GM23338 (cell line): ENCODE data around the gene RPLP2. TPM values are rescaled to one million over a fixed set of nuclear protein-coding genes. Genes with fewer than 3 reads are reported as not detected.

Experiments used
- CREB1 ChIP-seq: fragments of 250-450 bp; sonication (Bioruptor Pico); IDR thresholded peaks from 2 replicates; pipeline ENCODE4 v1.5.0; 2020; ENCODE audit warnings: low read depth, mild to moderate bottlenecking, moderate library complexity
- ETS1 ChIP-seq: IDR thresholded peaks from 2 replicates; pipeline ENCODE4 v1.6.1; 2016; ENCODE audit warnings: antibody characterized with exemption
- EZH2 ChIP-seq: fragments of 200-600 bp; sonication (generic); IDR thresholded peaks from one replicate; pipeline ENCODE4 v1.8.0; 2017; ENCODE audit warnings: antibody characterized with exemption, mild to moderate bottlenecking, low read depth; ENCODE audit not compliant: unreplicated experiment
- EZH2phosphoT487 ChIP-seq: fragments of 200-600 bp; sonication (generic); IDR thresholded peaks from one replicate; pipeline ENCODE4 v1.8.1; 2018; ENCODE audit warnings: antibody characterized with exemption; ENCODE audit not compliant: unreplicated experiment
- JUNB ChIP-seq: IDR thresholded peaks from one replicate; pipeline ENCODE4 v1.6.1; 2016; ENCODE audit warnings: antibody characterized with exemption; ENCODE audit not compliant: unreplicated experiment
- POLR2AphosphoS5 ChIP-seq: IDR thresholded peaks from 2 replicates; pipeline ENCODE4 v1.6.1; 2016; ENCODE audit warnings: antibody characterized with exemption, low read depth
- REST ChIP-seq: IDR thresholded peaks from one replicate; pipeline ENCODE4 v1.6.1; 2018; ENCODE audit warnings: antibody characterized with exemption; ENCODE audit not compliant: unreplicated experiment
- STAT1 ChIP-seq: IDR thresholded peaks from one replicate; pipeline ENCODE4 v1.6.1; 2016; ENCODE audit warnings: antibody characterized with exemption; ENCODE audit not compliant: unreplicated experiment
- polyA plus RNA-seq: library from polyadenylated mRNA; unstranded; fragments of >200 nt; fragmentation: Nextera tagmentation; extraction: Ambion mirVana; gene quantifications from 2 replicates; pipeline ENCODE4 v1.2.1, GENCODE V29; 2016
- total RNA-seq: library from RNA; depleted of rRNA; stranded (reverse); fragments of >200 nt; shearing (Covaris generic); gene quantifications from 2 replicates; pipeline ENCODE4 v1.2.3, GENCODE V29; 2014
- TF ChIP-seq, protein P1 (sequence below): fragments of 250-450 bp; sonication (Bioruptor Pico); IDR thresholded peaks from 2 replicates; pipeline ENCODE4 v1.5.0; 2020; ENCODE audit warnings: mild to moderate bottlenecking, moderate library complexity
- TF ChIP-seq, protein P2 (sequence below), 2 experiments: fragments of 200-600 bp in 1 of 2; sonication (generic) in 1 of 2; conservative IDR thresholded peaks; 2 replicates each; pipeline versions ENCODE4 v1.5.1 to v1.6.1; 2016 to 2017; ENCODE audit warnings: antibody characterized with exemption in 2 of 2, low read depth in 2 of 2, mild to moderate bottlenecking in 2 of 2, moderate library complexity in 1 of 2

Gene RPLP2
- total and polyA plus RNA-seq, 2 experiments from 2014 or later, result 518 to 1,782 TPM

- TF ChIP-seq, protein P1, sequence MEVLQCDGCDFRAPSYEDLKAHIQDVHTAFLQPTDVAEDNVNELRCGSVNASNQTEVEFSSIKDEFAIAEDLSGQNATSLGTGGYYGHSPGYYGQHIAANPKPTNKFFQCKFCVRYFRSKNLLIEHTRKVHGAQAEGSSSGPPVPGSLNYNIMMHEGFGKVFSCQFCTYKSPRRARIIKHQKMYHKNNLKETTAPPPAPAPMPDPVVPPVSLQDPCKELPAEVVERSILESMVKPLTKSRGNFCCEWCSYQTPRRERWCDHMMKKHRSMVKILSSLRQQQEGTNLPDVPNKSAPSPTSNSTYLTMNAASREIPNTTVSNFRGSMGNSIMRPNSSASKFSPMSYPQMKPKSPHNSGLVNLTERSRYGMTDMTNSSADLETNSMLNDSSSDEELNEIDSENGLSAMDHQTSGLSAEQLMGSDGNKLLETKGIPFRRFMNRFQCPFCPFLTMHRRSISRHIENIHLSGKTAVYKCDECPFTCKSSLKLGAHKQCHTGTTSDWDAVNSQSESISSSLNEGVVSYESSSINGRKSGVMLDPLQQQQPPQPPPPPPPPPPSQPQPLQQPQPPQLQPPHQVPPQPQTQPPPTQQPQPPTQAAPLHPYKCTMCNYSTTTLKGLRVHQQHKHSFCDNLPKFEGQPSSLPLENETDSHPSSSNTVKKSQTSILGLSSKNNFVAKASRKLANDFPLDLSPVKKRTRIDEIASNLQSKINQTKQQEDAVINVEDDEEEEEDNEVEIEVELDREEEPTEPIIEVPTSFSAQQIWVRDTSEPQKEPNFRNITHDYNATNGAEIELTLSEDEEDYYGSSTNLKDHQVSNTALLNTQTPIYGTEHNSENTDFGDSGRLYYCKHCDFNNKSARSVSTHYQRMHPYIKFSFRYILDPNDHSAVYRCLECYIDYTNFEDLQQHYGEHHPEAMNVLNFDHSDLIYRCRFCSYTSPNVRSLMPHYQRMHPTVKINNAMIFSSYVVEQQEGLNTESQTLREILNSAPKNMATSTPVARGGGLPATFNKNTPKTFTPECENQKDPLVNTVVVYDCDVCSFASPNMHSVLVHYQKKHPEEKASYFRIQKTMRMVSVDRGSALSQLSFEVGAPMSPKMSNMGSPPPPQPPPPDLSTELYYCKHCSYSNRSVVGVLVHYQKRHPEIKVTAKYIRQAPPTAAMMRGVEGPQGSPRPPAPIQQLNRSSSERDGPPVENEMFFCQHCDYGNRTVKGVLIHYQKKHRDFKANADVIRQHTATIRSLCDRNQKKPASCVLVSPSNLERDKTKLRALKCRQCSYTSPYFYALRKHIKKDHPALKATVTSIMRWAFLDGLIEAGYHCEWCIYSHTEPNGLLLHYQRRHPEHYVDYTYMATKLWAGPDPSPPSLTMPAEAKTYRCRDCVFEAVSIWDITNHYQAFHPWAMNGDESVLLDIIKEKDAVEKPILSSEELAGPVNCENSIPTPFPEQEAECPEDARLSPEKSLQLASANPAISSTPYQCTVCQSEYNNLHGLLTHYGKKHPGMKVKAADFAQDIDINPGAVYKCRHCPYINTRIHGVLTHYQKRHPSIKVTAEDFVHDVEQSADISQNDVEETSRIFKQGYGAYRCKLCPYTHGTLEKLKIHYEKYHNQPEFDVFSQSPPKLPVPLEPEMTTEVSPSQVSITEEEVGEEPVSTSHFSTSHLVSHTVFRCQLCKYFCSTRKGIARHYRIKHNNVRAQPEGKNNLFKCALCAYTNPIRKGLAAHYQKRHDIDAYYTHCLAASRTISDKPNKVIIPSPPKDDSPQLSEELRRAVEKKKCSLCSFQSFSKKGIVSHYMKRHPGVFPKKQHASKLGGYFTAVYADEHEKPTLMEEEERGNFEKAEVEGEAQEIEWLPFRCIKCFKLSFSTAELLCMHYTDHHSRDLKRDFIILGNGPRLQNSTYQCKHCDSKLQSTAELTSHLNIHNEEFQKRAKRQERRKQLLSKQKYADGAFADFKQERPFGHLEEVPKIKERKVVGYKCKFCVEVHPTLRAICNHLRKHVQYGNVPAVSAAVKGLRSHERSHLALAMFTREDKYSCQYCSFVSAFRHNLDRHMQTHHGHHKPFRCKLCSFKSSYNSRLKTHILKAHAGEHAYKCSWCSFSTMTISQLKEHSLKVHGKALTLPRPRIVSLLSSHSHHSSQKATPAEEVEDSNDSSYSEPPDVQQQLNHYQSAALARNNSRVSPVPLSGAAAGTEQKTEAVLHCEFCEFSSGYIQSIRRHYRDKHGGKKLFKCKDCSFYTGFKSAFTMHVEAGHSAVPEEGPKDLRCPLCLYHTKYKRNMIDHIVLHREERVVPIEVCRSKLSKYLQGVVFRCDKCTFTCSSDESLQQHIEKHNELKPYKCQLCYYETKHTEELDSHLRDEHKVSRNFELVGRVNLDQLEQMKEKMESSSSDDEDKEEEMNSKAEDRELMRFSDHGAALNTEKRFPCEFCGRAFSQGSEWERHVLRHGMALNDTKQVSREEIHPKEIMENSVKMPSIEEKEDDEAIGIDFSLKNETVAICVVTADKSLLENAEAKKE, result no peak
- no peak for TF ChIP-seq ETS1
- TF ChIP-seq, protein P2, sequence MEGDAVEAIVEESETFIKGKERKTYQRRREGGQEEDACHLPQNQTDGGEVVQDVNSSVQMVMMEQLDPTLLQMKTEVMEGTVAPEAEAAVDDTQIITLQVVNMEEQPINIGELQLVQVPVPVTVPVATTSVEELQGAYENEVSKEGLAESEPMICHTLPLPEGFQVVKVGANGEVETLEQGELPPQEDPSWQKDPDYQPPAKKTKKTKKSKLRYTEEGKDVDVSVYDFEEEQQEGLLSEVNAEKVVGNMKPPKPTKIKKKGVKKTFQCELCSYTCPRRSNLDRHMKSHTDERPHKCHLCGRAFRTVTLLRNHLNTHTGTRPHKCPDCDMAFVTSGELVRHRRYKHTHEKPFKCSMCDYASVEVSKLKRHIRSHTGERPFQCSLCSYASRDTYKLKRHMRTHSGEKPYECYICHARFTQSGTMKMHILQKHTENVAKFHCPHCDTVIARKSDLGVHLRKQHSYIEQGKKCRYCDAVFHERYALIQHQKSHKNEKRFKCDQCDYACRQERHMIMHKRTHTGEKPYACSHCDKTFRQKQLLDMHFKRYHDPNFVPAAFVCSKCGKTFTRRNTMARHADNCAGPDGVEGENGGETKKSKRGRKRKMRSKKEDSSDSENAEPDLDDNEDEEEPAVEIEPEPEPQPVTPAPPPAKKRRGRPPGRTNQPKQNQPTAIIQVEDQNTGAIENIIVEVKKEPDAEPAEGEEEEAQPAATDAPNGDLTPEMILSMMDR (conservative IDR thresholded peaks at IDR 0.05; ENCODE audit: low read depth in 2 of 2), result no peak
- no peak for TF ChIP-seq EZH2phosphoT487
- TF ChIP-seq STAT1, result no peak
- no peak for TF ChIP-seq JUNB
- TF ChIP-seq EZH2, result no peak
- TF ChIP-seq REST, result no peak
- no peak for TF ChIP-seq POLR2AphosphoS5
- TF ChIP-seq CREB1 (CRISPR knock-in tag), result no peak
Observed at GRCh38 chr11:827897-828192, 18.1 kb downstream of the RPLP2 start, which contains the start of gene CRACR2B (continued).
